GM18519 (cell line): ENCODE measurements around the gene ZFPM1.

ENCODE experiments used
- ATAC-seq: cut with Tn5 transposase; IDR thresholded peaks from one replicate; pipeline ENCODE4 v1.9.1; 2021; ENCODE audit warnings: mild to moderate bottlenecking, moderate library complexity; ENCODE audit not compliant: unreplicated experiment, low FRiP score

Gene ZFPM1

GRCh38 chr16:88582912-88583575, 130.0 kb downstream of the ZFPM1 start:
- ATAC-seq, result no peak

DNA sequence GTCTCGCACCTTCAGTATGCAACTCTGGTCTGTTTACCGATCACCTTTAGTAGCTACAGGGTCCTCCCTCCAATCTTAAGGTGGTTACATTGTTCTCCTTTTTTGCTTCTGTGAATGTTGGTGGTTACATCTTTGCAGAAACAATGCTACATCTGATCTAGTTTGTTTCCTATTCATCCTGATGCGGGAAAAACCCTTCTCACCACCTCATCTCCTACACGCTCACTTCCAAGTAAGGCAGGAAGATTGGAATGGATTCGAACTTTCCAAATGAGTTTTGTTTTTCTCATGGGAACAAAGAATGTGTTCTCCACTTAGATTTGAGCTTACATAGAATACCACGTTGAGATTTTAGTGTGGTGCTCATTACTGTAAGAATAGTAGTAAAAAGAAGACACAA, 131.6 kb downstream of the ZFPM1 start:
- ATAC-seq, result no peak

- no peak for ATAC-seq
These were observed 132.2 kb downstream of the ZFPM1 start for GRCh38 chr16:88585269-88585668.

- no peak for ATAC-seq
These were observed 133.0 kb downstream of the ZFPM1 start for GRCh38 chr16:88585927-88586581.
